LNCAP (cell line): ENCODE data around the gene PSMA3.

Experiments
- CTCF ChIP-seq: fragments of 450-650 bp; IDR thresholded peaks from 2 replicates; pipeline ENCODE4 v1.5.1; 2017; ENCODE audit warnings: mild to moderate bottlenecking

The PSMA3 gene

GRCh38 chr14:58244556-58245387 is at the start of gene PSMA3:
TSS of gene PSMA3 (plus strand) at chr14:58244843. CDS start at chr14:58244921, 78 bp downstream.
- TF ChIP-seq CTCF, result no peak

- no peak for TF ChIP-seq CTCF
Observed at GRCh38 chr14:58196198-58196597, 48.4 kb upstream of the PSMA3 start.

GRCh38 chr14:58198086-58198485 is 46.6 kb upstream of the PSMA3 start:
- TF ChIP-seq CTCF, result no peak

GRCh38 chr14:58199726-58200479 is 44.7 kb upstream of the PSMA3 start, which contains the start of gene ACTR10:
TSS of gene ACTR10 (plus strand) at chr14:58200149. CDS start at chr14:58200218, 69 bp downstream.
- TF ChIP-seq CTCF, result no peak

- no peak for TF ChIP-seq CTCF
Observed at GRCh38 chr14:58200480-58200841, 44.2 kb upstream of the PSMA3 start.

DNA sequence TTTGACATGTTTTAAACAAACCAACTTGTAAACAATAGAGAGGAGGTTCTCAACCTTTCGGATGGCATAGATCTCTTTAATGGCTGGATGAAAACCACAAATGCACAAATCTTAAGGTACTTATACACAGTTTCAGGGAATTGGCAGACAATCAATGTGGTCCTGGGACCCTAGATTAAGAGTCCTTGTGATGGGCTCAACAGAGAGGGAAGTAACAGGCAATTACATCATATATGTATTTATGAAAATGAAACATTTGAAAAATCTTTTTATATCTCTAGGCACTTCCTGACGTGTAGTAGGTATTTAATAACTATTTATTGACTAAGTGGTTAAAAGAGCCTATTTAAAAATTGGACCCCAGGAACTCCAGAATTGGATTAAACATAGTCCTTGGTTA is 43.8 kb upstream of the PSMA3 start:
- no peak for TF ChIP-seq CTCF

DNA sequence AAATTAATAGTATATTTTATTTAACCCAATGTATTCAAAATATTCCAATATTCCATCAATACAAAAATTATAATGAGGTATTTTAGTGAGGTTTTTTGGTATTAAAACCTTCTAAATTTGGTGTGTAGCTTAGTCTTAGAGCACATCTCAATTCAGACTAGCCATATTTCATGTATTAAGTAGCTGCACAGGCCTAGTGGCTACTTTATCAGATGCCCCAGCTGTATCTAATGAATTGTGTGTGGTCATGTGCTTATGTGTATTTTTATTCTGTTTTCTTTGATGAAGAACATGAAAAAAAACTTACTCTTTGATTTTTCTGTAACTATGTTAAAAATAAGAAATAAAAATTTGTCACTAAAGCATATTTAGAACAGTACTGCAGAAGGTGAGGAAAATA is 31.5 kb upstream of the PSMA3 start:
- TF ChIP-seq CTCF, result no peak
